HepG2 (cell line): ENCODE measurements around the gene NPHP1. TPM values are rescaled to one million over a fixed set of nuclear protein-coding genes. Genes with fewer than 3 reads are reported as not detected.

Source experiments
- AGO1 ChIP-seq: fragments of 200-400 bp; formaldehyde crosslinking; IDR thresholded peaks from 2 replicates; pipeline ENCODE4 v1.6.1; 2017; ENCODE audit warnings: mild to moderate bottlenecking, low read depth, low read length, moderate library complexity; ENCODE audit not compliant: poor library complexity, severe bottlenecking
- MYC ChIP-seq: sonication (generic); formaldehyde crosslinking; IDR thresholded peaks from 2 replicates; pipeline ENCODE4 v1.9.0; 2021; ENCODE audit warnings: missing genetic modification reagents, borderline replicate concordance
- POLR2AphosphoS5 ChIP-seq: IDR thresholded peaks from 2 replicates; pipeline ENCODE4 v1.6.1; 2012; ENCODE audit warnings: low read depth, low read length
- RBAK ChIP-seq: sonication (generic); formaldehyde crosslinking; IDR thresholded peaks from 2 replicates; pipeline ENCODE4 v1.5.1; 2020; ENCODE audit warnings: mild to moderate bottlenecking, missing genetic modification reagents
- SKI ChIP-seq: fragments of 450-650 bp; IDR thresholded peaks from one replicate; pipeline ENCODE4 v1.6.1; 2018; ENCODE audit warnings: mild to moderate bottlenecking; ENCODE audit not compliant: partially characterized antibody
- ZFY ChIP-seq: sonication (generic); formaldehyde crosslinking; IDR thresholded peaks from 2 replicates; pipeline ENCODE4 v1.4.0; 2020; ENCODE audit warnings: missing genetic modification reagents
- ZNF264 ChIP-seq: sonication (generic); formaldehyde crosslinking; IDR thresholded peaks from 2 replicates; pipeline ENCODE4 v1.4.0; 2020; ENCODE audit warnings: missing genetic modification reagents
- polyA plus RNA-seq, 8 experiments: library from polyadenylated mRNA; depleted of rRNA in 3 of 8; stranded (reverse) in 7 of 8; unstranded in 1 of 8; fragments of >200 nt; fragmentation: Illumina TruSeq in 4 of 8; extraction: Trizol in 4 of 8; gene quantifications; 2 replicates each; pipeline versions ENCODE4 v1.2.1 to v1.2.3, GENCODE V29; 2011 to 2016; ENCODE audit warnings: low read depth in 4 of 8, missing spikeins in 1 of 8, mixed read lengths in 1 of 8; ENCODE audit not compliant: insufficient read depth in 1 of 8
- total RNA-seq, 5 experiments: library from RNA; depleted of rRNA; stranded (reverse); fragments of >200 nt; fragmentation: Illumina TruSeq; extraction: Trizol; gene quantifications; 2 replicates each; pipeline ENCODE4 v1.2.3, GENCODE V29; 2016; ENCODE audit warnings: low read depth in 1 of 5
- TF ChIP-seq, protein P1 (sequence below): sonication (generic); formaldehyde crosslinking; IDR thresholded peaks from 2 replicates; pipeline ENCODE4 v1.5.1; 2020; ENCODE audit warnings: mild to moderate bottlenecking, missing genetic modification reagents, borderline replicate concordance
- TF ChIP-seq, protein P2 (sequence below): sonication (generic); formaldehyde crosslinking; IDR thresholded peaks from 2 replicates; pipeline ENCODE4 v1.4.0; 2020; ENCODE audit warnings: missing genetic modification reagents, borderline replicate concordance
- TF ChIP-seq, protein P3 (sequence below): IDR thresholded peaks from 2 replicates; pipeline ENCODE4 v1.6.1; 2016; ENCODE audit warnings: mild to moderate bottlenecking
- TF ChIP-seq, protein P4 (sequence below): sonication (generic); formaldehyde crosslinking; conservative IDR thresholded peaks from 2 replicates; pipeline ENCODE4 v1.4.0; 2020; ENCODE audit warnings: missing genetic modification reagents
- TF ChIP-seq, protein P5 (sequence below): sonication (generic); formaldehyde crosslinking; IDR thresholded peaks from 2 replicates; pipeline ENCODE4 v1.5.0; 2020; ENCODE audit warnings: missing genetic modification reagents

The NPHP1 gene
- total and polyA plus RNA-seq, 2 of the 13 experiments (the other 11 are each of a cell fraction or from before 2014, with no cell fraction given), result 2.7 to 4.8 TPM

DNA sequence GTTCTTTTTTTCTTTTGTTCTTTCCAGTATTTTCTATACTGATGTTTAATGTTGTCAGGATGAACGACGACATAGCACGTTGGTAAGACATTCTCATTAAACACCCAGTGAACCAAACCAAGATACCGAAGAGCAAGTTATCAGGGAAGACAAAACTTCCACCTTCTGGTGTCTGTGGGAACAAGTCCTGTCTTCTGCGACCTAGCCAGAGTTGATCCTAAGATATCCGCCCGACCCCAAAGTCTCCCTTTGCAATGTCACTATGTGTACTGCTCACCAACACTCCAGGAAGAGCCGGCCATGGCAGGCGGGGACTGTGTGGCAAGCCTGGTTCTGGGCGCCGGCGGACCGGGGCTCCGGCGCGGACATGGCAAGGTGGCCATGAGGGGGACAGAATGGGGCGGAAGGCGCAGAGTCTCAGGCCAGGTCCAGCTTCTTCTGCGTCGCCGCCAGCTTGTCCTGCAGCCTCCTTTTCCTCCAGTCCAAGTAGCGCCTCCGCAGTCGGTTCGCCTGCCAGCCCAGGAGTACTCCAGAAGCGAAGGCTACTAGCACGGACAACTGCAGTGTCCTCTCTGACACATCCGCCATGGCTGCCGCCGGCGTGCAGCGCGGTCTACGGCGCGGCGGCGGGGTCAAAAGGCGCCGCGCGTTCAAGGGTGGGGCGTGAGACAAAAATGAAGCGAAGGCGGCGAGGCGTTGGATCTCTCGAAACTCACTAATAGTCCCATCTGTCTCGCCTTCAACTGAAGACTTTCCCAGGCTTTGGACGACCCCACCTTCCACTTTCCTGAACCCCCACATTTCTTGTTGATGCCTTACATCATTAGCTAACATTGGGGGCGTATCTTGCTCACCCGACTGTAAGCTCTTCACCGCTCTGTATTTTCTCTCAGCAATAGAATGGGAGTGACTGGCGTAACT lies 7.4 kb upstream of the NPHP1 start, which contains the start of gene MTLN (continued):
- TF ChIP-seq, protein P1, sequence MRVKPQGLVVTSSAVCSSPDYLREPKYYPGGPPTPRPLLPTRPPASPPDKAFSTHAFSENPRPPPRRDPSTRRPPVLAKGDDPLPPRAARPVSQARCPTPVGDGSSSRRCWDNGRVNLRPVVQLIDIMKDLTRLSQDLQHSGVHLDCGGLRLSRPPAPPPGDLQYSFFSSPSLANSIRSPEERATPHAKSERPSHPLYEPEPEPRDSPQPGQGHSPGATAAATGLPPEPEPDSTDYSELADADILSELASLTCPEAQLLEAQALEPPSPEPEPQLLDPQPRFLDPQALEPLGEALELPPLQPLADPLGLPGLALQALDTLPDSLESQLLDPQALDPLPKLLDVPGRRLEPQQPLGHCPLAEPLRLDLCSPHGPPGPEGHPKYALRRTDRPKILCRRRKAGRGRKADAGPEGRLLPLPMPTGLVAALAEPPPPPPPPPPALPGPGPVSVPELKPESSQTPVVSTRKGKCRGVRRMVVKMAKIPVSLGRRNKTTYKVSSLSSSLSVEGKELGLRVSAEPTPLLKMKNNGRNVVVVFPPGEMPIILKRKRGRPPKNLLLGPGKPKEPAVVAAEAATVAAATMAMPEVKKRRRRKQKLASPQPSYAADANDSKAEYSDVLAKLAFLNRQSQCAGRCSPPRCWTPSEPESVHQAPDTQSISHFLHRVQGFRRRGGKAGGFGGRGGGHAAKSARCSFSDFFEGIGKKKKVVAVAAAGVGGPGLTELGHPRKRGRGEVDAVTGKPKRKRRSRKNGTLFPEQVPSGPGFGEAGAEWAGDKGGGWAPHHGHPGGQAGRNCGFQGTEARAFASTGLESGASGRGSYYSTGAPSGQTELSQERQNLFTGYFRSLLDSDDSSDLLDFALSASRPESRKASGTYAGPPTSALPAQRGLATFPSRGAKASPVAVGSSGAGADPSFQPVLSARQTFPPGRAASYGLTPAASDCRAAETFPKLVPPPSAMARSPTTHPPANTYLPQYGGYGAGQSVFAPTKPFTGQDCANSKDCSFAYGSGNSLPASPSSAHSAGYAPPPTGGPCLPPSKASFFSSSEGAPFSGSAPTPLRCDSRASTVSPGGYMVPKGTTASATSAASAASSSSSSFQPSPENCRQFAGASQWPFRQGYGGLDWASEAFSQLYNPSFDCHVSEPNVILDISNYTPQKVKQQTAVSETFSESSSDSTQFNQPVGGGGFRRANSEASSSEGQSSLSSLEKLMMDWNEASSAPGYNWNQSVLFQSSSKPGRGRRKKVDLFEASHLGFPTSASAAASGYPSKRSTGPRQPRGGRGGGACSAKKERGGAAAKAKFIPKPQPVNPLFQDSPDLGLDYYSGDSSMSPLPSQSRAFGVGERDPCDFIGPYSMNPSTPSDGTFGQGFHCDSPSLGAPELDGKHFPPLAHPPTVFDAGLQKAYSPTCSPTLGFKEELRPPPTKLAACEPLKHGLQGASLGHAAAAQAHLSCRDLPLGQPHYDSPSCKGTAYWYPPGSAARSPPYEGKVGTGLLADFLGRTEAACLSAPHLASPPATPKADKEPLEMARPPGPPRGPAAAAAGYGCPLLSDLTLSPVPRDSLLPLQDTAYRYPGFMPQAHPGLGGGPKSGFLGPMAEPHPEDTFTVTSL, result peak; percentile 47; the same call in 1 of the 2 replicates
- TF ChIP-seq ZFY (CRISPR knock-in tag) (peak; percentile 71; the same call in 1 of the 2 replicates), RBAK (CRISPR knock-in tag) (0 out of 2 replicates have a peak, but pooled peaks have one; percentile 49), POLR2AphosphoS5 (peak; percentile 92), MYC (CRISPR knock-in tag) (peak; percentile 97), ZNF264 (CRISPR knock-in tag) (no peak), SKI (peak; percentile 51), AGO1 (peak; percentile 64)
- TF ChIP-seq, protein P2, sequence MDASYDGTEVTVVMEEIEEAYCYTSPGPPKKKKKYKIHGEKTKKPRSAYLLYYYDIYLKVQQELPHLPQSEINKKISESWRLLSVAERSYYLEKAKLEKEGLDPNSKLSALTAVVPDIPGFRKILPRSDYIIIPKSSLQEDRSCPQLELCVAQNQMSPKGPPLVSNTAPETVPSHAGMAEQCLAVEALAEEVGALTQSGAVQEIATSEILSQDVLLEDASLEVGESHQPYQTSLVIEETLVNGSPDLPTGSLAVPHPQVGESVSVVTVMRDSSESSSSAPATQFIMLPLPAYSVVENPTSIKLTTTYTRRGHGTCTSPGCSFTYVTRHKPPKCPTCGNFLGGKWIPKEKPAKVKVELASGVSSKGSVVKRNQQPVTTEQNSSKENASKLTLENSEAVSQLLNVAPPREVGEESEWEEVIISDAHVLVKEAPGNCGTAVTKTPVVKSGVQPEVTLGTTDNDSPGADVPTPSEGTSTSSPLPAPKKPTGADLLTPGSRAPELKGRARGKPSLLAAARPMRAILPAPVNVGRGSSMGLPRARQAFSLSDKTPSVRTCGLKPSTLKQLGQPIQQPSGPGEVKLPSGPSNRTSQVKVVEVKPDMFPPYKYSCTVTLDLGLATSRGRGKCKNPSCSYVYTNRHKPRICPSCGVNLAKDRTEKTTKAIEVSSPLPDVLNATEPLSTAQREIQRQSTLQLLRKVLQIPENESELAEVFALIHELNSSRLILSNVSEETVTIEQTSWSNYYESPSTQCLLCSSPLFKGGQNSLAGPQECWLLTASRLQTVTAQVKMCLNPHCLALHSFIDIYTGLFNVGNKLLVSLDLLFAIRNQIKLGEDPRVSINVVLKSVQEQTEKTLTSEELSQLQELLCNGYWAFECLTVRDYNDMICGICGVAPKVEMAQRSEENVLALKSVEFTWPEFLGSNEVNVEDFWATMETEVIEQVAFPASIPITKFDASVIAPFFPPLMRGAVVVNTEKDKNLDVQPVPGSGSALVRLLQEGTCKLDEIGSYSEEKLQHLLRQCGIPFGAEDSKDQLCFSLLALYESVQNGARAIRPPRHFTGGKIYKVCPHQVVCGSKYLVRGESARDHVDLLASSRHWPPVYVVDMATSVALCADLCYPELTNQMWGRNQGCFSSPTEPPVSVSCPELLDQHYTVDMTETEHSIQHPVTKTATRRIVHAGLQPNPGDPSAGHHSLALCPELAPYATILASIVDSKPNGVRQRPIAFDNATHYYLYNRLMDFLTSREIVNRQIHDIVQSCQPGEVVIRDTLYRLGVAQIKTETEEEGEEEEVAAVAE (CRISPR knock-in tag), result peak; percentile 36; the same call in 1 of the 2 replicates
- TF ChIP-seq, protein P3, sequence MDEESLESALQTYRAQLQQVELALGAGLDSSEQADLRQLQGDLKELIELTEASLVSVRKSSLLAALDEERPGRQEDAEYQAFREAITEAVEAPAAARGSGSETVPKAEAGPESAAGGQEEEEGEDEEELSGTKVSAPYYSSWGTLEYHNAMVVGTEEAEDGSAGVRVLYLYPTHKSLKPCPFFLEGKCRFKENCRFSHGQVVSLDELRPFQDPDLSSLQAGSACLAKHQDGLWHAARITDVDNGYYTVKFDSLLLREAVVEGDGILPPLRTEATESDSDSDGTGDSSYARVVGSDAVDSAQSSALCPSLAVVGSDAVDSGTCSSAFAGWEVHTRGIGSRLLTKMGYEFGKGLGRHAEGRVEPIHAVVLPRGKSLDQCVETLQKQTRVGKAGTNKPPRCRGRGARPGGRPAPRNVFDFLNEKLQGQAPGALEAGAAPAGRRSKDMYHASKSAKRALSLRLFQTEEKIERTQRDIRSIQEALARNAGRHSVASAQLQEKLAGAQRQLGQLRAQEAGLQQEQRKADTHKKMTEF (CRISPR knock-in tag), result peak; percentile 86; the same call in 1 of the 2 replicates
- TF ChIP-seq, protein P4, sequence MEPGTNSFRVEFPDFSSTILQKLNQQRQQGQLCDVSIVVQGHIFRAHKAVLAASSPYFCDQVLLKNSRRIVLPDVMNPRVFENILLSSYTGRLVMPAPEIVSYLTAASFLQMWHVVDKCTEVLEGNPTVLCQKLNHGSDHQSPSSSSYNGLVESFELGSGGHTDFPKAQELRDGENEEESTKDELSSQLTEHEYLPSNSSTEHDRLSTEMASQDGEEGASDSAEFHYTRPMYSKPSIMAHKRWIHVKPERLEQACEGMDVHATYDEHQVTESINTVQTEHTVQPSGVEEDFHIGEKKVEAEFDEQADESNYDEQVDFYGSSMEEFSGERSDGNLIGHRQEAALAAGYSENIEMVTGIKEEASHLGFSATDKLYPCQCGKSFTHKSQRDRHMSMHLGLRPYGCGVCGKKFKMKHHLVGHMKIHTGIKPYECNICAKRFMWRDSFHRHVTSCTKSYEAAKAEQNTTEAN, result no peak
- TF ChIP-seq, protein P5, sequence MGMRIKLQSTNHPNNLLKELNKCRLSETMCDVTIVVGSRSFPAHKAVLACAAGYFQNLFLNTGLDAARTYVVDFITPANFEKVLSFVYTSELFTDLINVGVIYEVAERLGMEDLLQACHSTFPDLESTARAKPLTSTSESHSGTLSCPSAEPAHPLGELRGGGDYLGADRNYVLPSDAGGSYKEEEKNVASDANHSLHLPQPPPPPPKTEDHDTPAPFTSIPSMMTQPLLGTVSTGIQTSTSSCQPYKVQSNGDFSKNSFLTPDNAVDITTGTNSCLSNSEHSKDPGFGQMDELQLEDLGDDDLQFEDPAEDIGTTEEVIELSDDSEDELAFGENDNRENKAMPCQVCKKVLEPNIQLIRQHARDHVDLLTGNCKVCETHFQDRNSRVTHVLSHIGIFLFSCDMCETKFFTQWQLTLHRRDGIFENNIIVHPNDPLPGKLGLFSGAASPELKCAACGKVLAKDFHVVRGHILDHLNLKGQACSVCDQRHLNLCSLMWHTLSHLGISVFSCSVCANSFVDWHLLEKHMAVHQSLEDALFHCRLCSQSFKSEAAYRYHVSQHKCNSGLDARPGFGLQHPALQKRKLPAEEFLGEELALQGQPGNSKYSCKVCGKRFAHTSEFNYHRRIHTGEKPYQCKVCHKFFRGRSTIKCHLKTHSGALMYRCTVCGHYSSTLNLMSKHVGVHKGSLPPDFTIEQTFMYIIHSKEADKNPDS (CRISPR knock-in tag), result 0 out of 2 replicates have a peak, but pooled peaks have one; percentile 41
